ENCODE data around the gene KDM1A. TPM values are rescaled to one million over a fixed set of nuclear protein-coding genes. Genes with fewer than 3 reads are reported as not detected.

Gene KDM1A
- total RNA-seq, 1 experiment from 2014 or later: 72.3 TPM

- Mint-ChIP-seq H3K36me3 (ENCODE audit: insufficient read depth, unreplicated experiment) (peaks cover 15% of the 10 kb centered on the region), H3K9me3 (ENCODE audit: unreplicated experiment) (no peaks in the 10 kb centered on the region), H3K4me3 (ENCODE audit: unreplicated experiment) (no peak overlapping the region), H3K27me3 (ENCODE audit: insufficient read depth, unreplicated experiment) (no peaks in the 10 kb centered on the region), H3K4me1 (ENCODE audit: insufficient read depth, unreplicated experiment) (peaks cover 19% of the 10 kb centered on the region), H3K27ac (ENCODE audit: low read depth, unreplicated experiment) (no peak overlapping the region)
- TF ChIP-seq CTCF (IDR thresholded peaks at IDR 0.05; ENCODE audit: unreplicated experiment): no peak
- CTCF ChIA-PET: interaction anchor here (0.7 to 1.1 kb wide), 2 partner anchors 129 to 141 kb away, joined by 3 to 4 read pairs; no protein-coding TSS in a partner anchor
- no TSS peak for BruUV-seq (replicated peaks)
- DNase-seq (ENCODE audit: unreplicated experiment): peak; percentile 18
- intact Hi-C loops (cut with micrococcal nuclease): no loop called here
- POLR2A ChIA-PET: interaction anchor here (0.5 to 2.0 kb wide), 4 partner anchors 24 to 125 kb away, joined by 3 to 18 read pairs (median 3); partner anchors contain the start of gene KDM1A
Measured at GRCh38 chr1:23044035-23044434, 24.8 kb downstream of the KDM1A start.

GRCh38 chr1:23050201-23050600 is 30.9 kb downstream of the KDM1A start:
- no peak for TF ChIP-seq CTCF (IDR thresholded peaks at IDR 0.05; ENCODE audit: unreplicated experiment)
- POLR2A ChIA-PET: interaction anchor here (0.9 kb wide), 1 partner anchor 22 kb away, joined by 4 read pairs; no protein-coding TSS in a partner anchor
- Mint-ChIP-seq H3K4me3 (ENCODE audit: unreplicated experiment) (no peak overlapping the region), H3K9me3 (ENCODE audit: unreplicated experiment) (no peaks in the 10 kb centered on the region), H3K27ac (ENCODE audit: low read depth, unreplicated experiment) (no peak overlapping the region), H3K4me1 (ENCODE audit: insufficient read depth, unreplicated experiment) (peaks cover 12% of the 10 kb centered on the region), H3K27me3 (ENCODE audit: insufficient read depth, unreplicated experiment) (no peaks in the 10 kb centered on the region), H3K36me3 (ENCODE audit: insufficient read depth, unreplicated experiment) (peaks cover 45% of the 10 kb centered on the region)
- intact Hi-C loops (cut with micrococcal nuclease): no loop called here
- DNase-seq (ENCODE audit: unreplicated experiment): no peak
- CTCF ChIA-PET: no interaction called here
- BruUV-seq (replicated peaks): no TSS peak

GRCh38 chr1:23051290-23051909 is 32.1 kb downstream of the KDM1A start:
- H3K4me1 Mint-ChIP-seq (ENCODE audit: insufficient read depth, unreplicated experiment): peaks cover 7% of the 10 kb centered on the region
- BruUV-seq (replicated peaks): no TSS peak
- no peak for TF ChIP-seq CTCF (IDR thresholded peaks at IDR 0.05; ENCODE audit: unreplicated experiment)
- H3K27me3 Mint-ChIP-seq (ENCODE audit: insufficient read depth, unreplicated experiment): no peaks in the 10 kb centered on the region
- no peaks in the 10 kb centered on the region for H3K9me3 Mint-ChIP-seq (ENCODE audit: unreplicated experiment)
- DNase-seq (ENCODE audit: unreplicated experiment): no peak
- no peak overlapping the region for H3K4me3 Mint-ChIP-seq (ENCODE audit: unreplicated experiment)
- H3K36me3 Mint-ChIP-seq (ENCODE audit: insufficient read depth, unreplicated experiment): peaks cover 45% of the 10 kb centered on the region
- POLR2A ChIA-PET: interaction anchor here (0.9 kb wide), 2 partner anchors 31 to 67 kb away, joined by 3 read pairs; no protein-coding TSS in a partner anchor
- intact Hi-C loops (cut with micrococcal nuclease): no loop called here
- H3K27ac Mint-ChIP-seq (ENCODE audit: low read depth, unreplicated experiment): no peak overlapping the region
- CTCF ChIA-PET: no interaction called here

- no peaks in the 10 kb centered on the region for H3K9me3 Mint-ChIP-seq (ENCODE audit: unreplicated experiment)
- CTCF ChIA-PET: no interaction called here
- no peak overlapping the region for H3K4me3 Mint-ChIP-seq (ENCODE audit: unreplicated experiment)
Measured at GRCh38 chr1:23057301-23057700, 38.0 kb downstream of the KDM1A start.

More at GRCh38 chr1:23057301-23057700, 38.0 kb downstream of the KDM1A start:
- Mint-ChIP-seq H3K27ac (ENCODE audit: low read depth, unreplicated experiment) (no peak overlapping the region), H3K36me3 (ENCODE audit: insufficient read depth, unreplicated experiment) (peaks cover 77% of the 10 kb centered on the region), H3K4me1 (ENCODE audit: insufficient read depth, unreplicated experiment) (no peaks in the 10 kb centered on the region), H3K27me3 (ENCODE audit: insufficient read depth, unreplicated experiment) (no peaks in the 10 kb centered on the region)
- TF ChIP-seq CTCF (IDR thresholded peaks at IDR 0.05; ENCODE audit: unreplicated experiment): no peak
- intact Hi-C loops (cut with micrococcal nuclease): no loop called here
- DNase-seq (ENCODE audit: unreplicated experiment): no peak
- POLR2A ChIA-PET: interaction anchor here (0.9 to 1.1 kb wide), 2 partner anchors 9 to 227 kb away, joined by 3 read pairs; no protein-coding TSS in a partner anchor
- no TSS peak for BruUV-seq (replicated peaks)
